Measurements from ENCODE around the gene PRKAB1. TPM values are rescaled to one million over a fixed set of nuclear protein-coding genes. Genes with fewer than 3 reads are reported as not detected.

The PRKAB1 gene
- total RNA-seq, 1 donor from 2014 or later: 22.7 TPM

- peaks cover 3% of the 10 kb centered on the region for H3K9me3 Mint-ChIP-seq (ENCODE audit: unreplicated experiment)
- DNase-seq (ENCODE audit: low read depth): peak; percentile 18
- H3K4me3 ChIP-seq (ENCODE audit: insufficient read depth, low read depth, low read length): no peak overlapping the region
- H2AFZ ChIP-seq (ENCODE audit: low read depth, low read length): no peak overlapping the region
- H3K27ac Mint-ChIP-seq (ENCODE audit: unreplicated experiment): no peak overlapping the region
- H3K4me1 ChIP-seq (ENCODE audit: insufficient read depth, low read length): no peaks in the 10 kb centered on the region
- no peaks in the 10 kb centered on the region for H3K79me2 ChIP-seq (ENCODE audit: insufficient read depth, low read length)
- H4K20me1 ChIP-seq (ENCODE audit: insufficient read depth, low read length): no peaks in the 10 kb centered on the region
- H3K4me3 Mint-ChIP-seq (ENCODE audit: unreplicated experiment): no peak overlapping the region
- H3K9ac ChIP-seq (ENCODE audit: low read length): no peak overlapping the region
- no peaks in the 10 kb centered on the region for H3K36me3 Mint-ChIP-seq (ENCODE audit: low read depth, unreplicated experiment)
- no peak overlapping the region for H3K4me2 ChIP-seq (ENCODE audit: low read length)
- H3K27me3 ChIP-seq (ENCODE audit: insufficient read depth, low read length): no peaks in the 10 kb centered on the region
- H3K27me3 Mint-ChIP-seq (ENCODE audit: low read depth, unreplicated experiment): peaks cover 25% of the 10 kb centered on the region
- H3K4me1 Mint-ChIP-seq (ENCODE audit: low read depth, unreplicated experiment): peaks cover 4% of the 10 kb centered on the region
- TF ChIP-seq CTCF (IDR thresholded peaks at IDR 0.05; ENCODE audit: insufficient read depth, low read depth, low read length) (no peak), EZH2 (IDR thresholded peaks at IDR 0.05; ENCODE audit: insufficient read depth, low read length) (no peak)
- no peak for FAIRE-seq
- no peaks in the 10 kb centered on the region for H3K9me3 ChIP-seq (ENCODE audit: insufficient read depth, low read depth, low read length)
- no peak overlapping the region for H3K27ac ChIP-seq (ENCODE audit: low read depth, low read length)
- no peaks in the 10 kb centered on the region for H3K36me3 ChIP-seq (ENCODE audit: insufficient read depth, low read length)
Measured at GRCh38 chr12:119621878-119622277, 46.1 kb upstream of the PRKAB1 start.

- H2AFZ ChIP-seq (ENCODE audit: low read depth, low read length): no peak overlapping the region
- H3K27ac Mint-ChIP-seq (ENCODE audit: unreplicated experiment): no peak overlapping the region
- no peaks in the 10 kb centered on the region for H3K27me3 ChIP-seq (ENCODE audit: insufficient read depth, low read length)
- H3K36me3 ChIP-seq (ENCODE audit: insufficient read depth, low read length): no peaks in the 10 kb centered on the region
- H3K9me3 Mint-ChIP-seq (ENCODE audit: unreplicated experiment): peaks cover 2% of the 10 kb centered on the region
- H3K27me3 Mint-ChIP-seq (ENCODE audit: low read depth, unreplicated experiment): peaks cover 27% of the 10 kb centered on the region
- H3K4me3 Mint-ChIP-seq (ENCODE audit: unreplicated experiment): no peak overlapping the region
- no peaks in the 10 kb centered on the region for H3K4me1 ChIP-seq (ENCODE audit: insufficient read depth, low read length)
- H3K9ac ChIP-seq (ENCODE audit: low read length): no peak overlapping the region
- H3K4me2 ChIP-seq (ENCODE audit: low read length): no peak overlapping the region
- H4K20me1 ChIP-seq (ENCODE audit: insufficient read depth, low read length): no peaks in the 10 kb centered on the region
- no peak overlapping the region for H3K27ac ChIP-seq (ENCODE audit: low read depth, low read length)
- TF ChIP-seq EZH2 (IDR thresholded peaks at IDR 0.05; ENCODE audit: insufficient read depth, low read length): no peak
- no peak for TF ChIP-seq CTCF (IDR thresholded peaks at IDR 0.05; ENCODE audit: insufficient read depth, low read depth, low read length)
- FAIRE-seq (no peak), DNase-seq (ENCODE audit: low read depth) (peak; percentile 40)
- H3K4me3 ChIP-seq (ENCODE audit: insufficient read depth, low read depth, low read length): no peak overlapping the region
- H3K4me1 Mint-ChIP-seq (ENCODE audit: low read depth, unreplicated experiment): peaks cover 4% of the 10 kb centered on the region
- H3K79me2 ChIP-seq (ENCODE audit: insufficient read depth, low read length): no peaks in the 10 kb centered on the region
- H3K9me3 ChIP-seq (ENCODE audit: insufficient read depth, low read depth, low read length): no peaks in the 10 kb centered on the region
- H3K36me3 Mint-ChIP-seq (ENCODE audit: low read depth, unreplicated experiment): no peaks in the 10 kb centered on the region
Measured at GRCh38 chr12:119624966-119625365, 43.0 kb upstream of the PRKAB1 start.

DNA sequence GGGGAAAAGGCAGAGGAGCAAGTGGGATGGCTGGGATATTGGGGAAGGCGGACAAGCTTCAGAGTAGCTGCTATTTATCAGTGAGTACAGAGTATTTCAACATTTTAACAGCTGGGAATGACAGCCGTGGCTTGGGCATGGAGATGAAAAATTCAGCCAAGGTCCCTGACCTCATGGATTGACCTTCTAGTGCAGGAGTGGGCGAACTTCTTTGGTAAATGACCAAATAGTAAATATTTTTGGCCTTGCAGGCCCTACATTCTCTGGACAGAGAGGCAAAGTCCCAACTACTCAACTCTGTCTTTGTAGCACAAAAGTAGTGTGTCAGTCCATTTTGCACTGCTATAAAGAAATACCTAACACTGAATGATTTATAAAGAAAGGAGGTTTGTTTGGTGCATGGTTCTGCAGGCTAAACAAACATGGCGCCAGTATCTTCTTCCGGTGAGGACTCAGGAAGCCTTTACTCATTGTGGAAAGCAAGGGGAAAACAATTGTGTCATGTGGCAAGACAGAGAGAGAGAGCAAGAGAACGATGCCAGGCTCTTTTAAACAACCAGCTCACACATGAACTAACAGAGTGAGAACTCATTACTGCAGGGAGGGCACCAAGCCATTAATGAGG lies 40.8 kb upstream of the PRKAB1 start:
- Histone ChIP-seq H3K27ac (ENCODE audit: low read depth, low read length) (no peak overlapping the region), H3K4me3 (ENCODE audit: insufficient read depth, low read depth, low read length) (no peak overlapping the region), H4K20me1 (ENCODE audit: insufficient read depth, low read length) (no peaks in the 10 kb centered on the region), H3K4me2 (ENCODE audit: low read length) (no peak overlapping the region), H3K79me2 (ENCODE audit: insufficient read depth, low read length) (no peaks in the 10 kb centered on the region), H3K36me3 (ENCODE audit: insufficient read depth, low read length) (no peaks in the 10 kb centered on the region), H2AFZ (ENCODE audit: low read depth, low read length) (no peak overlapping the region), H3K4me1 (ENCODE audit: insufficient read depth, low read length) (no peaks in the 10 kb centered on the region), H3K9me3 (ENCODE audit: insufficient read depth, low read depth, low read length) (no peaks in the 10 kb centered on the region), H3K27me3 (ENCODE audit: insufficient read depth, low read length) (no peaks in the 10 kb centered on the region), H3K9ac (ENCODE audit: low read length) (no peak overlapping the region)
- no peak for DNase-seq (ENCODE audit: low read depth)
- Mint-ChIP-seq H3K27ac (ENCODE audit: unreplicated experiment) (no peak overlapping the region), H3K4me3 (ENCODE audit: unreplicated experiment) (no peak overlapping the region), H3K36me3 (ENCODE audit: low read depth, unreplicated experiment) (no peaks in the 10 kb centered on the region), H3K4me1 (ENCODE audit: low read depth, unreplicated experiment) (no peaks in the 10 kb centered on the region), H3K27me3 (ENCODE audit: low read depth, unreplicated experiment) (peaks cover 32% of the 10 kb centered on the region), H3K9me3 (ENCODE audit: unreplicated experiment) (peaks cover 2% of the 10 kb centered on the region)
- FAIRE-seq: no peak
- TF ChIP-seq EZH2 (IDR thresholded peaks at IDR 0.05; ENCODE audit: insufficient read depth, low read length): no peak
- TF ChIP-seq CTCF (IDR thresholded peaks at IDR 0.05; ENCODE audit: insufficient read depth, low read depth, low read length): no peak
